HG03575 (cell line): ENCODE results near the gene RNF130.

ENCODE experiments used
- ATAC-seq: cut with Tn5 transposase; IDR thresholded peaks from one replicate; pipeline ENCODE4 v1.9.1; 2021; ENCODE audit not compliant: unreplicated experiment, insufficient number of reproducible peaks, low FRiP score; ENCODE audit errors: extremely low read depth

RNF130 gene

DNA sequence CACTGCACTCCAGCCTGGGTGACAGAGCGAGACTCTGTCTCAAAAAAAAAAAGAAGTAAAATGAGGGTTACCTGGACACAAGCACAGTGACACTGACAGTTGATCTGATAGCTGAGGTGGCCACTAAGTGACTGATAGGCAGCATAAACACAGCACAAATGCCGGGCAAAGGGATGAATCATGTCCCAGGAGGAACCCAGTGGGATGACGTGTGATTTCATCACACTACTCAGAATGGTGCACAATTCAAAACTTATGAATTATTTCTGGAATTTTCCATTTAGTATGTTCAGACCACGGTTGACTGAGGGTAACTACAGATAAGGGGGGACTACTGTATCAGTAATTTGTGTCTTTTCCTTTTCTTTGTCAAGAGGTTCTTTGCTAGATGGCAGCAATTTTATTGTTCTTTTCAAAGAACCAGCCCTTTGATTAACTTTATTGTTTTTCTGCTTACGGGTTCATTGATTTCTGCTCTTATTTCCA lies 34.3 kb upstream of the RNF130 start:
- no peak for ATAC-seq

DNA sequence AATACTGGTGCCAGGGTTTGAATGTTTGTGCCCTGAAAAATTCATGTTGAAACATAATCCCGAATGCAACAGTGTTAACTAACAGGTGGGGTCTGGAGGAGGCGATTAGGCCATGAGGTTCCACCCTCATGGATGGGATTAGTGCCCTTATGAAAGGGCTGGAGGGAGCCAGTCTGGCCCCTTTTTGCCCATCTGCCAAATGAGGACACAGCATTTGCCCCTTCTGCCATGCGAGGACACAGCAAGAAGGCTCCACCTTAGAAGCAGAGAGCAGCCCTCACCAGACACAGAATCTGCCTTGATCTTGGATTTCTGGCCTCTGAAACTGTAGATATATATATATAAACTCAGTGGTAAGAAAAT lies 32.6 kb upstream of the RNF130 start:
- no peak for ATAC-seq

DNA sequence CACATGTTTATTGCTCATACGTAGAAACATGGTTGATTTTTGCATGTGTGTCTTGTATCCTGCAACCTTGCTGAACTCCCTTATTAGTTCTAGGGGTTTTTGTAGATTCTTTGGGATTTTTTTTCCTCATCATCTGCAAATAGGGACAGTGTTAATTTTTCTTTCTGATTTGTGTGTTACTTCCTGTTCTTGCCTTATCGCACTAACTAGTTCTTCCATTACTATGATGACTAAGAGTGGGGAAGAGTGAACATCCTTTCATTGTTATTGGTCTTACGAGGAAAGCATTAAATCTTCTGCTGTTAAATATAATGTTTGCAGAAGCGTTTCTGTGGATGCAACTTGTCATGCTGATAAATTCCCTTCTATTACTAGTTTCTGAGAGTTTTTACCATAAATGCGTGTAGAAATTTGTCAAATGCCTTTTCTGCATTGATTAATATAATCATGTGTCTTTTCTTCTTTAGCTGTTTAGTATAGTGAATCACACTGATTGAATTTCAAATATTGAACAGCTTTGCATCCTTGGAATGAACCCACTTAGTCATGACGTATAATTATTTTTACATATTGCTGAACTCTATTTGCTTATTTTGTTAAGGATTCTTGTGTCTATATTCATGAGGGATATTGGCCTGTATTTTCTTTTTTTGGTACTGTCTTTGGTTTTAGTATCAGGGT lies 32.1 kb upstream of the RNF130 start:
- ATAC-seq: no peak

DNA sequence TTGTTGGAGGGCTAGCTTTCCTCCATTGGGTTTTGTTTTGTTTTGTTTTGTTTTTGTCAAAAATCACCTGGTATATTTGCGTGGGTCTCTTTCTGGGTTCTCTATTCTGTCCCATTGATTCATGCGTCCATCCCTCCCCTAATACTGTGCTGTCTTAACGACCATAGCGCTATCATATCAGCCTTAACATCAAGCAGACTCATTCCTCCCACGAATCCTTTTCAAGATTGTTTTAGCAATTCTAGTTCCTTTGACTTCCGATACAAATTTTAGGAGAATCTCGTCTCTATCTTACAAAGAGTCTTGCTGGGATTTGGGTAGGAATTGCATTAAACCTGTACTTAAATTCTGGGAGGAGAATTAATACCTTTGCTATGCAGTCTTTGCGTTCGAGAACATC lies 31.1 kb upstream of the RNF130 start:
- ATAC-seq: no peak

DNA sequence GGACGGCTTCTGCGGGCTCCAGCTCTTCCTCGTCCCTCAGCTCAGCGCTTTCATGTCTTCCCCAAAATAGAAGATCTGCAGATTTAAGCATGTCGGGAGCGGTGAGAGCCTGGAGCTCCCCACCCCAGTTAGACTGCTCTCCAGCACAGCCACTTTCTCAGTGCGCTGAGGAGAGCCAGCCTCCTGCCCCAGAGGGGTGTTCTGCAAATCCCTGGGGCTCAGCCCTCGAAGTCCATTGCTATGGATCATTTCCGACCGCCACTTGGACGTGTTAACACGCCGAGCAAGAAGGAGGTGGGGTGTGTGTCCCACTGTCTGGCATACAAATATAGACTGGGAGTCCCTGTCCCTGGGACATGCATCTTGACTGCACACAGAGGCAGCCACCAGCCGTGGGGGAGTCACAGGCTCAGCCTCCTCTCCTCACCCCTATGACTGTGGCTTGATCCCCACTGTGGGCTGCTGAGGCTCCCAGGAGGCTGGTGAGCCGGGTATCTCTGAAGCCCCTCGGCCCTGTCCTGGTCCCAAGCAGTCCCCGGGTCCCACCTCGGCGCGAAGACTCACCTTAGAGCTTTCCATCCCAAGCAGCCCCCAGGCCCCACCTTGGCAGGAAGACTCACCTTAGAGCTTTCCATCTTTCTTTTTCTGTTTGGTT lies 30.0 kb upstream of the RNF130 start:
- ATAC-seq: no peak

DNA sequence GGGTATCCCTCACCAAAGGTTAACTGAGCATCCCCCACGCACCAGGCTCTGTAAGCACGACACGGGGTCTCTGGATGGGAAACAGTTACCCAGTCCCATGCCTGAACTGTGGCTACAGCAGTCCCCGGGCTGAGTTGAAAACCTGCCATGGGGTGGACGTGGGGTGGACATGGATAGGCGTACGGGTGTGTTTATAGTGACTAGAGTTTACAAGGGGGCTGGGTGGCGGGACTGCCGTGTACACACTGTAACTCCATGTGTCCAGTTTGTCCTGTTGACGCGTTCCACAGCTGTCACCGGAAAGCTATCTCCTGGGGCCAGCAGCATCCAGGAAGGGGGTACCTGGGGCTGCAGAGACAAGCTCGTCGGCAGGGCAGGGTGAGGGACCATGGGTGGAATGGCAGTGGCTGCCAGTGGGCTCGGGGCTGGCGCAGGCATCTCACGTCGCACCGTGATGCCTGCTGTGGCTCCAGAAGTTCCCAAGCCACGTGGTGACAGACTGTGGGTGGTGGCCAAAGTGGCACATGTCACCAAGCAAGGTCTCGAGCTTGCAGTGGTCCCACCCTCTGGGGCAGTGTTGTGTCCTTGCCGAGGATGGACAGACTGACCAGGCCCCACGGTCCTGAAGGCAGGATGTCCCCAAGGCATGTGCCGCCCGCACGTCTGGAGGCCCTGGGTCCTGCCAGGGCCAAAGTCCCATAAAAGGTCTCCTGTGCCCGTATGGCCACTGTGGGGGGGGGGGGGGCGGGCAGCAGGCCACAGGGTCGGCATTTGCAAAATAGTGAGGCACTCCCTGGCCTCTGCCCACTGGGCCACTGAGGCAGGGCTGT lies 29.3 kb upstream of the RNF130 start:
- no peak for ATAC-seq

DNA sequence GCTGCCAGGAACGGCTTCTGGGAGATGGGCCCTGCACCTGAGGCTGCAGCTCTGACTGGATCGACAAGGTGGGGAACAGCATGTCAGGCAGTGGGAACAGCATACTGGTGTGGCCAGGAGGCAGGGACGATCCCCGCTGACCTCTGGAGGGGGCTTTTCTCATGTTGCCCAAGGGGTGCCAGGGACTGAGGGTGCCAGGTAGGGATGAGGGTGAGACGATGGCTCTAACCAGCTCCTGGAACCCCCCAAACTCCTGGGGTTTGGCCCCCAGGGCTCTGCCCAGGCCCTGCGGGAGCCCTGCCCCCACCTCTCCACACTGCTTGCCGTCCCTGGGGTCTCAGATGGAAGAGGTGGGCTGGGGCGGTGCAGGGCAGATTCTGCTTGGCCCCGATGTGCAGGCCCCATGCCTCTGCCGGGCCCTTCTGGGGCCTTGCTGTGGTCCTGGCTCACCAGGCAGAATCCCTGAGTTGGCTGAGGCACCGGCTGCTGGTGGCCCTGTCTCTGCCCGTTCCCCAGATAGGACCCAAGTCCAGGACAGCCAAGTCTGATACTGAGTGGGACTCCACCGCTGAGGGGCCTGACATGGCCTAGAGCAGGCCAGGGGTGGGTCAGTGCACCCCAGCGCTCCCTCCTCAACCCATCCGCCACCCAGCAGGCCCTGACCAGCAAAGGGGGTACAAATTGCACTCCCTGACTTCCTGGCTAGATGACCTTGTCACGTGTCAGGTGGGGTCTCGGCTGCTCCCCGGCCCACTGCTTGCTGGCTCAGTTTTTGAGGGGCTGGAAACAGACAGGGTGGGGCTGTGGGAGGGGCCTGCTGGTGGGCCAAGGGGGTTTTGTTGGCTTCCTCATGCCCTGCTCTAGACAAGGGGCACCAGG lies 28.4 kb upstream of the RNF130 start:
- ATAC-seq: no peak

DNA sequence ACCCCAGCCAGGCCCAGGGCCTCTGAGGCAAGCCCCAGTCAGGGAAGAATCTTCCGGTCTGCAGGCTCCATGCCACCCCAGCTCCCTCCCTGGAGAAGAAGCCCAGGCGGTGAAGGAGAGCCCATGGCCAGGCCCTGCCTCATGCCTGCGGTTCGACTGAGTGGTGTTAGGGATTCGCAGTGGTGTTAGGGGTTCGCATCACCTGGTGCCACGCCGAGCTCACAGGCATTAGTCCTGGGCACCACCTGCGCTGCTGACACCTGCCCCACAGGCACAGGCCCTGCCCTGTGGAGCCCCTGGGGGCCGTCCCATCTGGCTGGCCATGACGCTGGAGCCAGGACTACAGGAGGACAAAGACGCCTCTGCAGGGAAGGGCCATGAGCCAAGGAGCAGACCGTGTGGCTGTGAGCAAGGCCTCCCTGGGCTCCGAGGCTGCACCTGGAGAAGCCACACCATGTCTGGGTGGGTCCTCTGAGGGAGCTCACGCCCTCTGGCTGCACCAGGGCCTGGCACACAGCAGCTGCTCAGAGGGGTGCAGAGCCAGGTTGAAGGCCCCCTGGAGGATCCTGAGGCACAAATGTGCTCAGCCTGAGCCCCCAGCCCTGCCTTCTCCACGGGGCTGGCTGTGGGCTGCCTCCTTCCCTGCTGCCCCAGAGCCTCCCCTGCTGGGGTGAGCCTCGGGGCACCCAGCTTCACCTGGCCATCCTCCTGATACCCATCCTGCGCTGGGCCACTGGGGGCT lies 27.6 kb upstream of the RNF130 start:
- ATAC-seq: no peak

DNA sequence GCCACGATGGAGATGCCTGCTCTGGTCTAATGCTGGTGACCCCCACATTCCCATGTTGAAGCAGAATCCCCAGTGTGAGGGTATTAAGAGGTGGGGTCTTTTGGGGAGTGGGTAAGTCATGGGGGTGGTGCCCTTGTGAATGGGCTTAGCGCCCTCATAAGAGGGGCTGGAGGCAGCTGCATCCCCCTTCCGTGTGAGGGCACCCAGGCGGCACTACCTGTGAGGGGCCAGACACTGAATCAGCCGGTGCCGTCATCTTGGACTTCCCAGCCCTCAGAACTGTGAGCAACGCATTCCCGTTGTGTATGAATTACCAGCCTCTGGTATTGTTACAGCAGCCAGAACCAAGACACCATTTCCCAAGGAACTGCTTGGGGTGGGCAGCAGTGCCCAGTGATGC lies 27.0 kb upstream of the RNF130 start:
- no peak for ATAC-seq

DNA sequence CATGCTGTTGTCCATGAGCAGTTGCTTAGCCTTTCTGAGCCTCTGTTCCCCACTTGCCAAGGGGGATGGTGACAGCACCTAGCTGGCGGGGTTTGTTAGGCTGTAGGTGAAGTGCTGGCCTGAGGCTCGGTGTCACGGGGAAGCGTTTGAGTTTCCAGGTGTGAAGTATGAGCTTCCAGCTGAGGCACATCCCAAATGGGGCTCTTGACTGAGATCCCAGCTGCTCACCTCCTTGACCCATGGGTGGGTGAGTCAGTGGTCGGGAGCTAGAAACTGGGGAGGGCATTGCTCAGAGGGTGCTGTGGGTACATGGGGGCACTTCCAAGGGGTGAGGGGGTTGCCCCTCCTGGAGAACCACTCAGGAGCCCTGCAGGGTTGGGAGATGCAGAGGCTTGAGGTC lies 26.4 kb upstream of the RNF130 start:
- ATAC-seq: no peak

DNA sequence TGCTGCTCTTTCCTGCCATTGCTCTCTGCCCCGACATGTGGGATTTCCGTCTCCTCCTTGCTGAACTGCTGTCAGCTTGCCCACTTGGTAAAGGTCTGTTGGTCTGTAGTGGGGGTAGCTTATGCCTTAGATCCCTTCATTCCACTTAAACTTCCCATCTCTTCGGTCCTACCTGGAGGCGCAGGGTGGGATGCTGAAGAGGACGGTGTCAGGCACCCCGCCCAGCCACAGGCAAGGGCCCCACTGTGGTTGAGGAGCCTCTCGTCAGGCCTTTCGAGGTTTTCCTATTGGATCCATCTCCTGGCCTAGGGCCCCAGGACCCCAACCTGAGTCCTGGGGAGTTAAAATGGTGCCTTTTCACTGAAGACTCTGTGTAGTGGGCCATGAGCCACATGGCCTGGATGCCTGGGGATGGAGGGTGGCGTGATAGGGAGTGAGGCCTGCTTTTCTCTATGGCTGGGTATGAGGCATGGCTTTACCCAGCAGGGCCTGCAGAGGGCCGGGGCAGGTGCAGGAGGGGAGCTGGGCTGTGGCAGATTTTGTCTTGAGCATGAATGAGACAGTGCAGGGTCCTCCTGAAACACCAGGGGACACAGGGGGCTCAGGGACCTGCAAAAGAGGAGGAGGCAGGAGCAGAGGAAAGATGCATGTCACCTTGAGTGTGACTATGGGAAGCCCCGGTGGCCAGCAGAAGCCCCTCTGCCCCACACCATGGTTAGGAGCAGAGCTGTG lies 25.8 kb upstream of the RNF130 start:
- no peak for ATAC-seq

DNA sequence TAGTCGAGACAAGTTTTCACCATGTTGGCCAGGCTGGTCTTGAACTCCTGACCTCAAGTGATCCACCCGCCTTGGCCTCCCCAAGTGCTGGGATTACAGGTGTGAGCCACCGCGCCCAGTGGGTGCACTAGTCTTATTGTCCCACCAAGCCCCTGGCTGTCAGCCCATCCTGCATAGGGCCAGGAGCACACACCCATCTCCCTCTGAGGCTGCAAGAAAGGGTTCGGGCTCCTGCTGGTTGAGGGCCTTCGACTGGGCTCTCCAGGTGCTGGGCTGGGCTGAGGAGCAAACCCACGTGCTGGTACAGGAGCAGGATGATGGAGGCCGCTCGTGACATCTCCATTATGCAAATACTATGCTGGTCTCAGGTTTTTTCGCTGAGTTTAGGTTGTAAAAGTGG lies 25.1 kb upstream of the RNF130 start:
- no peak for ATAC-seq

DNA sequence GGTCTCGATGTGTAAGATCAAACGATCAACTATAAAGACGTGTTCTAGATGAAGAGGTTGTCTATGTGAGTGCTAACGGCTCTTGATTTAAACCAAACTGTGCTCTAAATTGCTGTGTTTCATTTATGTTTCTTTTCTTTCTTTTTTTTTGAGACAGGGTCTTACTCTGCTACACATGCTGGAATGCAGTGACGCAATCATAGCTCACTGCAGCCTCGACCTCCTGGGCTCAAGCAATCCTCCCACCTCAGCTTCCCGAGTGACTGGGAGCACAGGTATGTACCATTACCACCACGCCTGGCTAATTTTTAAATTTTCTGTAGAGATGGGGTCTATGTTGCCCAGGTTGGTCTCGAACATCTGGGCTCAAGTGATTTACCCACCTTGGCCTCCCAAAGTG lies 24.0 kb upstream of the RNF130 start:
- ATAC-seq: no peak

DNA sequence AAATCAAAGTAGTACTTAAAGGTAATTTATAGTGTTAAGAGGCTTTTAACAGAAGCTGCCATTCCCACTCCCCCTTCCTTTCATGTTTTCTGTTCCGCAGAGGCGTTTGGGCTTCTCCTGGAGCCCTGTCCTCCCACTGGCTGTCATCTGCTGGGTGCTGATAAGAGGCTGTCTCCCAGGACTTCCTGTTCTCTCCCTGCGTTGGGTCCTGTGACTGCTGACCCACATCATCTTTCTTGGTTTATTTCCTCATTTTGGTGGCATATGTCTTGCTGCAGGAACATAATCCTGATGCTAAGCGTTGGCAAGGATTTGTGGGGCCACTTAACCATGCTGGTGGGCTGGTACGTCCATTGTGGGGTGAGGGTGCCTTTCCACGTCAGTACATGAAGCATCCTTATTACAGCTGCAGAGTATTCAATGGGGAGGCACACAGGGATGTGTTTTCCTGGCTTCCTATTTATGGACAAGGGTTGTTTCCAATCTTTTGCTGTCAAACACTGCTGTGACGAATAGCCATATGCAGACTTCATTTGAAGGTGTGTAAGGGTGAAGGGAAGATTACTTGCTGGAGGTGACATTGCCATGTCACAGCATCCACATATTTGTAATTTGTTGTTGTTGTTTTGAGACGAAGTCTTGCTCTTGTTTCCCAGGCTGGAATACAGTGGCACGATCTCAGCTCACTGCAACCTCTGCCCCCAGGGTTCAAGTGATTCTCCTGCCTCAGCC lies 22.3 kb upstream of the RNF130 start:
- ATAC-seq: no peak

DNA sequence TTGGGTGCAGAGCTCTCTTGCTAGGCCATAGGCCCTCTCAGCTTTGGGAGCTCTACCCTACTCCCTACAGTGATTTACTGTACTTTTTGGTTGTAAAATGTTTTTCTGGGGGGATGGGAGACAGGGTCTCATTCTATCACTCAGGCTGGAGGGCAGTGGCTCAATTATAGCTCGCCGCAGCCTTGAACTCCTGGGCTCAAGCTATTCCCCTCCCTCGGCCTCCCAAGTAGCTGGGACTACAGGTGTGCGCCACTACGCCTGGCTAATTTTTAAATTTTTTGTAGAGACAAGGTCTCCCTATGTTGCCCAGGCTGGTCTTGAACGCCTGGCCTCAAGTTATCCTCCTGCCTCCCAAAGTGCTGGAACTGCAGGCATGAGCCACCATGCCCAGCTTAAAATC lies 21.7 kb upstream of the RNF130 start:
- no peak for ATAC-seq

DNA sequence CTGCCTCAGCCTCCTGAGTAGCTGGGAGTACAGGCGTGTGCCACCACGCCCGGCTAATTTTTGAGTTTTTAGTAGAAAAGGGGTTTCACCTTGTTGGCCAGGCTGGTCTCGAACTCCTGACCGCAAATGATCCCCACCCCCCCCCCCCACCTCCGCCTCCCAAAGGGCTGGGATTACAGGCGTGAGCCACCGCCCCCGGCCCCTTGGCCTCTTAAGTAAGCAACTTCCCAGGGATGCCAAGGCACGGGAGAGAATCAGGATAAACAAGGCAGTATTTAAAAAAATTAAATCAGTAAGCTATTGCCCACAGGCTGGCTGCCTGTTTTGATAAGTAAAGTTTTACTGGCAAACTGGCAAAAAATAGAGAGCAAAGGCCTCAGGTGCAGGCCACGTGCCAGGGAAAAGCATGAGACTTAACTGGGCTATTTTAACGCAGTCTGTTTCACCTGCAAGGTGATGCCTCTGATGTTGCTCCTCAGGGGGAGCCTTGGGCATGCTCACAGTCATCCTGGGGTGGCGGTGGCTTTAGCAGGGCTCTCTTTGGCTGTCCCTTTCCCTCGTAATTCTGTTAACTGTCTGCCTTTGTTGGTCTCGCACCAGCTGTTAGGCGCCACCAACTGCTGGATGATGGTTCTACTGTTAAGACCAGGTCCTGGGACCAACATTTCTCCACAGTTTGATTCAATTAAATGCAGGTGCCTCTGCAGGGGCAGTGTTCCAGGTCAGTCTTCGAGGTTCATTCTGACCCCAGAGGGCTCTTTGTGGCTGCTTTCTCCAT lies 19.4 kb upstream of the RNF130 start:
- no peak for ATAC-seq
